Measurements from ENCODE around the gene DGKG.
A peak's percentile ranks its signal among the peaks of the same experiment; 100 is the strongest.

DNA sequence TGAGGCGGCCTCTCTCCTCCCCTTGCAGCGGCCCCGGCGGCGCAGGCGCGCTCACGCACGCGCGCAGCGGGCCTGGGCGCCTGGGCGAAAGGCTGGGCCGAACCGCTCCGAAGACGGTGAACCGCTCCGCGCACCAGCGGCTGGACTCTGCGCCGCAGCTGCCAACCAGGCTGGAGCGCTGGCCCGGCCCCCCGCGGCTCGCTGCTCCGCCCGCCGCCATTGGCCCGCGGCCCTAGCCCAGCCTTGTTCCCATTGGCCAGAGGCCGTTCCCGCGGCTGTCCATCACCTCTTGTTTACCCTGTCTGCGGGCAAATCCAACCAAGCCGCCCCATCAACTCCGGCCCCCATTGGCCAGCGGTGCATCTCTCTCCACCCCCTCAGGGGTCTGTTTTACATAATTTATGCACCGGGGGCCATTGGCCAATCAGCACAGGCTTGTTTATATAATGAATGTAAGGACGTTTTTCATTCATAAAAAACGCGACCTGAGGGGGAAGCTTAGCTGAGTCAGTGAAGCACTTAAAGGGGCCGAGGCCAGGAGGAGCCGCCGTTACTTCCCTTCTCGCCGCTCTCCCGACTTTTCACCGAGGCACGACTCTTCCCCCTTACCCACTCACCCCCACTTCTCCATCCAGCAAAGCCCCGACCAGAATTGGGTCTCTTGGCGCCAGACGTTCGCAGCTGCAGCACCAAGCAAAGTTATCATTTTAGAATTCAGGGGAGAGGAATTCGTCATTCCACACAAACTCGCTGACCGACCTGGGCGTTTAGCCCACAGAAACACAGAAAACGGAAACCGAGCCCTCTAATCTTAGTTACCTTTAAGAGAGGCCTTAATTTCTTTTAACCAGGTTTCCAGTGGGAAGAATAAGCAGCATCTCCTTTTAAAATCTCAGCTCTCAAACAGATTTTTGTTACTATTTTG is 252.8 kb downstream of the DGKG start, which contains the start of gene ETV5:
- TF ChIP-seq, protein P1, sequence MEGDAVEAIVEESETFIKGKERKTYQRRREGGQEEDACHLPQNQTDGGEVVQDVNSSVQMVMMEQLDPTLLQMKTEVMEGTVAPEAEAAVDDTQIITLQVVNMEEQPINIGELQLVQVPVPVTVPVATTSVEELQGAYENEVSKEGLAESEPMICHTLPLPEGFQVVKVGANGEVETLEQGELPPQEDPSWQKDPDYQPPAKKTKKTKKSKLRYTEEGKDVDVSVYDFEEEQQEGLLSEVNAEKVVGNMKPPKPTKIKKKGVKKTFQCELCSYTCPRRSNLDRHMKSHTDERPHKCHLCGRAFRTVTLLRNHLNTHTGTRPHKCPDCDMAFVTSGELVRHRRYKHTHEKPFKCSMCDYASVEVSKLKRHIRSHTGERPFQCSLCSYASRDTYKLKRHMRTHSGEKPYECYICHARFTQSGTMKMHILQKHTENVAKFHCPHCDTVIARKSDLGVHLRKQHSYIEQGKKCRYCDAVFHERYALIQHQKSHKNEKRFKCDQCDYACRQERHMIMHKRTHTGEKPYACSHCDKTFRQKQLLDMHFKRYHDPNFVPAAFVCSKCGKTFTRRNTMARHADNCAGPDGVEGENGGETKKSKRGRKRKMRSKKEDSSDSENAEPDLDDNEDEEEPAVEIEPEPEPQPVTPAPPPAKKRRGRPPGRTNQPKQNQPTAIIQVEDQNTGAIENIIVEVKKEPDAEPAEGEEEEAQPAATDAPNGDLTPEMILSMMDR (IDR thresholded peaks at IDR 0.05), result no peak
- peak; percentile 93 for TF ChIP-seq POLR2A (IDR thresholded peaks at IDR 0.05)

Data from right lobe of liver (tissue), 4 donors.